Measurements from ENCODE around the gene CBARP. TPM values are rescaled to one million over a fixed set of nuclear protein-coding genes. Genes with fewer than 3 reads are reported as not detected.

CBARP gene
- total and polyA plus RNA-seq, 2 of the 13 experiments (the other 11 are each of a cell fraction or from before 2014, with no cell fraction given): 1.2 to 1.4 TPM

DNA sequence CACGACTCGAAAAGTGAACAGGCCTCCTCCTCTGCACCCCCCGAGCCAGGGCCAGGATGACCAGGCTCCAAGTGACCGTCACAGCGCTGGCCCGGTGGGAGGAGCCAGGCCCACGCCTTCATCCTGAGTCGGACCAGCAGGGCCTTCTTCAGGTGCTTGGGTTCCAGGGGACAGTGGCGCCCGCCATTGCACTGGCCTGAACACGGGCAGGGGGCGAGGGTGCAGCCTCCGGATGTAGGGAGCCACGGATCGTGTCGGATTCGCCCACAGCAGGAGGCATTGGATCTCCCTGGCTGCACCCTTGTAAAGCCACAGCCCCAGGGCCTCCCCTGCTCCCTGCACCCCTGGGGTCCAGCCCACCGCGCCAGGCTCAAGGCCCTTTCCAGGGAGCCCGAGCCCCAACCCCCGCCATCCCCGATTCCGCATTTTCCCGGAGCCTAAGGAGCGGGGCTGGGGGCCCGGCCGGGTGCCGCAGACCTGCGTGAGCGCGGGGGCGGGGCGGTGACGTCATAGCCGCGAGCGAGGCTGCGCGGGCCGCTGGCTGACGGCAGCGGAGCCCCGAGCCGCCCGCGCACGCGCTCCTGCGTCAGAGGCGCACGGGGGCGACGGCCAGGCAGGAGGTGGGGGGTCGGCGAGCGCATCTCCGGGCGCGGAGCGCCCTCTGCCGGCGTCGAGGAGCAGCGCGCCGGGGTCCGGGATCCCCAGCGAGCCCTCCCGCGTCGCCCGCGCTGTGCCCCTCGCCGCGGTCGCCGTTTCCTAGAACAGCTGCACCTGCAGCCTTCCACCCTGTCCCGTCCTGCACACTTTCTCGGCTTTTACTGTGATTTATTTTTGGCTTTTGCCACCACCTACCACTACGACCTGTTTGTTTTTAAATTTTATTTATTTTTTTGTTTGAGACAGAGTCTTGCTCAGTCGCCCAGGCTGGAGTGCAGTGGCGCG lies 2.3 kb upstream of the CBARP start (continued):
- no peak; the same call in 1 of the 2 replicates for TF ChIP-seq HNF4G (IDR thresholded peaks at IDR 0.05; ENCODE audit: borderline replicate concordance, low read depth, low read length)
- TF ChIP-seq HNF4G (CRISPR knock-in tag; IDR thresholded peaks at IDR 0.05; ENCODE audit: borderline replicate concordance, low read depth): 0 out of 2 replicates have a peak, but pooled peaks have one; percentile 18
- TF ChIP-seq PBX2 (CRISPR knock-in tag; IDR thresholded peaks at IDR 0.05): no peak
- no peak; the same call in 1 of the 2 replicates for TF ChIP-seq IRF2 (CRISPR knock-in tag; IDR thresholded peaks at IDR 0.05)
- TF ChIP-seq MAF1 (CRISPR knock-in tag; IDR thresholded peaks at IDR 0.05; ENCODE audit: borderline replicate concordance): no peak
- no peak for TF ChIP-seq FOXK2 (IDR thresholded peaks at IDR 0.05)
- TF ChIP-seq, protein P1, sequence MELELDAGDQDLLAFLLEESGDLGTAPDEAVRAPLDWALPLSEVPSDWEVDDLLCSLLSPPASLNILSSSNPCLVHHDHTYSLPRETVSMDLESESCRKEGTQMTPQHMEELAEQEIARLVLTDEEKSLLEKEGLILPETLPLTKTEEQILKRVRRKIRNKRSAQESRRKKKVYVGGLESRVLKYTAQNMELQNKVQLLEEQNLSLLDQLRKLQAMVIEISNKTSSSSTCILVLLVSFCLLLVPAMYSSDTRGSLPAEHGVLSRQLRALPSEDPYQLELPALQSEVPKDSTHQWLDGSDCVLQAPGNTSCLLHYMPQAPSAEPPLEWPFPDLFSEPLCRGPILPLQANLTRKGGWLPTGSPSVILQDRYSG (CRISPR knock-in tag; IDR thresholded peaks at IDR 0.05): no peak
- TF ChIP-seq, protein P2, sequence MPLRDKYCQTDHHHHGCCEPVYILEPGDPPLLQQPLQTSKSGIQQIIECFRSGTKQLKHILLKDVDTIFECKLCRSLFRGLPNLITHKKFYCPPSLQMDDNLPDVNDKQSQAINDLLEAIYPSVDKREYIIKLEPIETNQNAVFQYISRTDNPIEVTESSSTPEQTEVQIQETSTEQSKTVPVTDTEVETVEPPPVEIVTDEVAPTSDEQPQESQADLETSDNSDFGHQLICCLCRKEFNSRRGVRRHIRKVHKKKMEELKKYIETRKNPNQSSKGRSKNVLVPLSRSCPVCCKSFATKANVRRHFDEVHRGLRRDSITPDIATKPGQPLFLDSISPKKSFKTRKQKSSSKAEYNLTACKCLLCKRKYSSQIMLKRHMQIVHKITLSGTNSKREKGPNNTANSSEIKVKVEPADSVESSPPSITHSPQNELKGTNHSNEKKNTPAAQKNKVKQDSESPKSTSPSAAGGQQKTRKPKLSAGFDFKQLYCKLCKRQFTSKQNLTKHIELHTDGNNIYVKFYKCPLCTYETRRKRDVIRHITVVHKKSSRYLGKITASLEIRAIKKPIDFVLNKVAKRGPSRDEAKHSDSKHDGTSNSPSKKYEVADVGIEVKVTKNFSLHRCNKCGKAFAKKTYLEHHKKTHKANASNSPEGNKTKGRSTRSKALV (CRISPR knock-in tag; IDR thresholded peaks at IDR 0.05): no peak
- TF ChIP-seq ZNF784 (CRISPR knock-in tag; IDR thresholded peaks at IDR 0.05; ENCODE audit: borderline replicate concordance): no peak
- TF ChIP-seq SMARCC2 (IDR thresholded peaks at IDR 0.05): no peak
- TF ChIP-seq ELF3 (CRISPR knock-in tag; IDR thresholded peaks at IDR 0.05): no peak
- TF ChIP-seq REPIN1 (CRISPR knock-in tag; IDR thresholded peaks at IDR 0.05; ENCODE audit: borderline replicate concordance, low read depth): no peak
- TF ChIP-seq, protein P3, sequence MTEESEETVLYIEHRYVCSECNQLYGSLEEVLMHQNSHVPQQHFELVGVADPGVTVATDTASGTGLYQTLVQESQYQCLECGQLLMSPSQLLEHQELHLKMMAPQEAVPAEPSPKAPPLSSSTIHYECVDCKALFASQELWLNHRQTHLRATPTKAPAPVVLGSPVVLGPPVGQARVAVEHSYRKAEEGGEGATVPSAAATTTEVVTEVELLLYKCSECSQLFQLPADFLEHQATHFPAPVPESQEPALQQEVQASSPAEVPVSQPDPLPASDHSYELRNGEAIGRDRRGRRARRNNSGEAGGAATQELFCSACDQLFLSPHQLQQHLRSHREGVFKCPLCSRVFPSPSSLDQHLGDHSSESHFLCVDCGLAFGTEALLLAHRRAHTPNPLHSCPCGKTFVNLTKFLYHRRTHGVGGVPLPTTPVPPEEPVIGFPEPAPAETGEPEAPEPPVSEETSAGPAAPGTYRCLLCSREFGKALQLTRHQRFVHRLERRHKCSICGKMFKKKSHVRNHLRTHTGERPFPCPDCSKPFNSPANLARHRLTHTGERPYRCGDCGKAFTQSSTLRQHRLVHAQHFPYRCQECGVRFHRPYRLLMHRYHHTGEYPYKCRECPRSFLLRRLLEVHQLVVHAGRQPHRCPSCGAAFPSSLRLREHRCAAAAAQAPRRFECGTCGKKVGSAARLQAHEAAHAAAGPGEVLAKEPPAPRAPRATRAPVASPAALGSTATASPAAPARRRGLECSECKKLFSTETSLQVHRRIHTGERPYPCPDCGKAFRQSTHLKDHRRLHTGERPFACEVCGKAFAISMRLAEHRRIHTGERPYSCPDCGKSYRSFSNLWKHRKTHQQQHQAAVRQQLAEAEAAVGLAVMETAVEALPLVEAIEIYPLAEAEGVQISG (CRISPR knock-in tag; IDR thresholded peaks at IDR 0.05): peak; percentile 42
- TF ChIP-seq, protein P4, sequence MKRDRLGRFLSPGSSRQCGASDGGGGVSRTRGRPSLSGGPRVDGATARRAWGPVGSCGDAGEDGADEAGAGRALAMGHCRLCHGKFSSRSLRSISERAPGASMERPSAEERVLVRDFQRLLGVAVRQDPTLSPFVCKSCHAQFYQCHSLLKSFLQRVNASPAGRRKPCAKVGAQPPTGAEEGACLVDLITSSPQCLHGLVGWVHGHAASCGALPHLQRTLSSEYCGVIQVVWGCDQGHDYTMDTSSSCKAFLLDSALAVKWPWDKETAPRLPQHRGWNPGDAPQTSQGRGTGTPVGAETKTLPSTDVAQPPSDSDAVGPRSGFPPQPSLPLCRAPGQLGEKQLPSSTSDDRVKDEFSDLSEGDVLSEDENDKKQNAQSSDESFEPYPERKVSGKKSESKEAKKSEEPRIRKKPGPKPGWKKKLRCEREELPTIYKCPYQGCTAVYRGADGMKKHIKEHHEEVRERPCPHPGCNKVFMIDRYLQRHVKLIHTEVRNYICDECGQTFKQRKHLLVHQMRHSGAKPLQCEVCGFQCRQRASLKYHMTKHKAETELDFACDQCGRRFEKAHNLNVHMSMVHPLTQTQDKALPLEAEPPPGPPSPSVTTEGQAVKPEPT (CRISPR knock-in tag; IDR thresholded peaks at IDR 0.05; ENCODE audit: low read depth): no peak
- TF ChIP-seq ZBTB33 (CRISPR knock-in tag; IDR thresholded peaks at IDR 0.05): 0 out of 2 replicates have a peak, but pooled peaks have one; percentile 2
- no peak for TF ChIP-seq ZNF10 (CRISPR knock-in tag; IDR thresholded peaks at IDR 0.05; ENCODE audit: borderline replicate concordance, low read depth)
